NCI-H2196 treated with DMSO at 0.1 percent for 48 hours (cell line): Measurements from ENCODE around the gene GPR39.

Experiments used
- DNase-seq: peaks from one replicate; lab custom pipeline; 2025; ENCODE audit not compliant: unreplicated experiment; lab: John Stamatoyannopoulos, UW

The GPR39 gene

GRCh38 chr2:132636346-132636745 is 219.7 kb downstream of the GPR39 start:
- DNase-seq = no peak

- no peak for DNase-seq
These were observed 221.9 kb downstream of the GPR39 start for GRCh38 chr2:132638313-132639040.

GRCh38 chr2:132640116-132640515 is 223.5 kb downstream of the GPR39 start:
- no peak for DNase-seq

DNA sequence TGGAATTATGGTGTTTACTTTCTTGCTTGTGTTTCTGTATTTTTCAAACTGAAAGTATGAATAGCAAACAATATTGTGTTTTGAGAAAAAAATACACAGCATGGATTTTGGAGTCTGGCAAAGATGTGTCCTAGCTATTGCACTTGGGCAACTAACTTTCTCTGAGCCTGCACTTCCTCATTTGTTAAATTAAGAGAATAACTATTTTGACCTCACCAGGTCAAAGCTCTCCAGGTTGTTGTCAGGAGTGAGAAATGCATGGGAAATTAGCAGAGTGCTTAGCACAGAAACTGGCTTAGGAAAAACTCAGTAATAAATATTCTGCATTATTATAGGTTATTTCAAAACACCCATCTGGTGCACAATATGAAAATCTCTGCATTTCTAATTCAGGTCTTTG is 225.2 kb downstream of the GPR39 start:
- no peak for DNase-seq

- no peak for DNase-seq
These were observed 225.8 kb downstream of the GPR39 start for GRCh38 chr2:132642415-132642814.

GRCh38 chr2:132645176-132645575 is 228.6 kb downstream of the GPR39 start:
- DNase-seq = no peak

DNA sequence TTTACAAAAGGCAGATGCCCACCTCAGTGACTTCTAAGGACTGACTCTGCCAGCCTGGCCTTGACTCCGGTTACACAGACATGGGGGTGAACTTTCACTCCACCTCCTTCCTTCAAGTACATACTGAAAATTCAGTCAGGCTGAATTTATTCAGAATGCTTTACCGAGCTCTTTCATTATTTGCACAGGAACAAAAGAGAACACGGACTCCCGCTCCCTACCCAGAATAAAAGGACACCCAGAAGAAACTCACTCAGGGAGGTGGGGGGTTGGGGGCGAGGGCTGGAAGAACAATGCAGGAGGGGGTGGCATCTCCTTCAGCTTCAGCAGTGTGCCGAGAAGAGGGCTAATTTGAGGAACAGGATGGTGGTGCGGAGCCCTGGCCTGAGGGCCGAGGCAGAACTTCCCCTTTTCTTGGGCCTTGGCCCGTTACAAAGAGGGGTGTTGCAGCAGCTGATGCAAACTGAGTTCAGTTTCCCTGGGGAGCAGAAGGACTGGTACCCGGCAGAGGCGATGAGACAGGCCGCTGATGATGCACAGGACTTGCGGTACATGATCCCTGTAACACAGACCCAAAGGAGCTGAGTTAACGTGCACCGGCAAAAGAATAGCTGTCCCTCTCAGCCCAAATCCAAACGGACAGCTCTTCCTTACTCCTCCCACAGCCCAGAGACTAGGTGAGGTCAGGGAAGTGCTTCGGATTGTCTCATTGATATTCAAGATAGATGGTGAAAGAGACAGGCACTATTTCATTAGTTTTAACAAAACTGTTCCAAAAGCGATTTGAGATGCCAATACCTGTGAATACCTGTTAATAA is 229.3 kb downstream of the GPR39 start:
- DNase-seq = no peak

- no peak for DNase-seq
These were observed 230.0 kb downstream of the GPR39 start for GRCh38 chr2:132646540-132647108.

DNA sequence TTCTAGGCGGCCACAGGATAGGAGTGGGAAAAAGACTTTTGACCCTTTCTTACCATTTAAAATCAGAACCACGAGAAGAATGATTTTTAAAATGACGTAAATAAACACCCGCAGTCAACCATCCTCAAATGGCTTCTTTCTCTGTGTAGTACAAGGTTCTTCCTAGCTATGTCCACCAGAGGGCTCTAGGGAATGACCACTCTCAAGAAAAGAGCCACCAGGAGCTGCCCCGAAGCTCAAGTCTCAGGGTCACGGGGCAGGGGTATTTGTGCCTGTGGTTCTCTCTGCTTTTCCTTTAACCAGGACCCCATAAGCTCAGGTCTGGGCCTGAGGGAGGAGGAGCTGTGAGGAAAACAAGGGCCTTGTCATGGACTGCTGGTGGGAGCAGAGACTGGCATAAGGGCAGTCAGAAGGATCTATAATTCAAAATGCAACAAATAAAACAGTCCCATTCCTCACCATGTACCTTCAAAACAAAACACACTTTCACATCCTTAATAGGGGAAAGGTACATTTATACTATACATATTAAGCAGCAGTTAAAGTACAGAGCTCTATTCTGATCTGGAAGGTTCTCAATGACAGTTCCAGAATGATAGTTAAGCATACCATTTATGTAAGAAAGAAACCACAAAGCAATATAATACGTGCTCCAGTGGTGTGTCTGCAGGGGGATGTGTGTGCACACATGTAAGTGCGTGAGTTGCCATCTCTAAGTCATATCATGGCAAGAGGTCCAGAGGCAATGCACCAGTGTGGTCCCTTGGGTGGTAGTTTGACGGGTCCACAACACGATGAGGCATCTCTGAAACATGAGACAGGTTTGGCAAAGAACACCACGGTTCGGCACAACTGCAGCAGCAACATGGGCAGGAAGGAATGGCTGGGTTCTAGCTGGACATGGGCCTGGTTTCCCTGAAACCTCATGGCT is 234.8 kb downstream of the GPR39 start:
- DNase-seq = no peak

DNA sequence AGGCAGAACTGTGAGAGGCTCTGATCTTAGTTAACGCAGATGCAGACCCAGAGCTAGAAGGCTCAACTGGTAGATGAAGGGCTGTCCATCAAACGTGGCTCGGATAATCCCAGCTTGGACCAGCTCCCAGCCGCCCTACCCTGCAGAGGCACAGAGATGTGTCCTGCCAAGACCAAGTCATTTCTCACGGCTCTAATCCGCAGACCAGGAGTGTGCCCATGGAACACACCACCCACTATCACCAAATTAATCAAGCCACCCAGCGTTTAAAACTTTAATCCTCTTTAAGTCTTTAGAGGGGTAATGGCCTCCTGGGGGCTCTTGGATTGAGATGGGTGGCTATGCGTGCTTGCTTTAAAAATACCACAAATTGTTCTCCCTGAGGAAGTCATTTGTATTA is 235.9 kb downstream of the GPR39 start:
- no peak for DNase-seq

- no peak for DNase-seq
These were observed 237.7 kb downstream of the GPR39 start for GRCh38 chr2:132654335-132654734.

GRCh38 chr2:132654968-132655367 is 238.4 kb downstream of the GPR39 start:
- no peak for DNase-seq

GRCh38 chr2:132656266-132656975 is 239.8 kb downstream of the GPR39 start:
- no peak for DNase-seq

- no peak for DNase-seq
These were observed 242.7 kb downstream of the GPR39 start for GRCh38 chr2:132659331-132659730.

- no peak for DNase-seq
These were observed 246.1 kb downstream of the GPR39 start for GRCh38 chr2:132662732-132663131.

- DNase-seq = no peak
These were observed 247.5 kb downstream of the GPR39 start for GRCh38 chr2:132664096-132664495.

DNA sequence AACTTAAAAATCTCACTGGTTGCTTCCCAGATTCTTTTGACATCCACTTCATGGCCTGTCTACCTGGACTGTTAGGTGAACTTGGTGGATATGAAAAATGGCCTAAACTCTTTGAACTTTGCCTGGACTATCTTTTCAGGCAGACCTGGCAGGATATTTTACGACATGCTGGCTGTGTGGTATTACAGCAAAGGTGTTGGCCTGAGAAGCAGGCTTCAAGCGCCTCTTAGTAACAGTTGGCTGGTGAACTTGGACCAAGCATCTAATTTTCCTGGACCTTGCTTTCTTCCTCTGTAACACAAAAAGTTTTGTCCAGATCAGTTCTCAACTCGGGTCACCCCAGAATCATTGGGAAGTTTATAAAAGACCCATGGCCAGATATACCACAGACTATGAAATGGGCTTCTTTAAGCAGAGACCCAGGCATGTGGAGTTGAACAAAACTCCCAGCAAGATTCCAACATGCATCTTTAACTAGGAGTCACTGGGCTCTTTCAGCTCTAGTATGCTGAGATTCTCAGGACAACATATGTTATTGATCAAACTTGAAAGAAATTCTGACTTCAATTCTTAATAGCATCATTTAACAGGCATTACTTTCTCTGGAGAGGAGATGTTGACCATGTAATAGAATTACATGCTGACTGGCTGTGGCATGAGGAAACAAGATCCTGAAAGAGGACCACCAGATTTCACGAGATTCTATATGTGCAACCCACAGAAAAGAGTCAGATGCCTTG is 249.0 kb downstream of the GPR39 start:
- no peak for DNase-seq

- no peak for DNase-seq
These were observed 251.1 kb downstream of the GPR39 start for GRCh38 chr2:132667706-132668105.

DNA sequence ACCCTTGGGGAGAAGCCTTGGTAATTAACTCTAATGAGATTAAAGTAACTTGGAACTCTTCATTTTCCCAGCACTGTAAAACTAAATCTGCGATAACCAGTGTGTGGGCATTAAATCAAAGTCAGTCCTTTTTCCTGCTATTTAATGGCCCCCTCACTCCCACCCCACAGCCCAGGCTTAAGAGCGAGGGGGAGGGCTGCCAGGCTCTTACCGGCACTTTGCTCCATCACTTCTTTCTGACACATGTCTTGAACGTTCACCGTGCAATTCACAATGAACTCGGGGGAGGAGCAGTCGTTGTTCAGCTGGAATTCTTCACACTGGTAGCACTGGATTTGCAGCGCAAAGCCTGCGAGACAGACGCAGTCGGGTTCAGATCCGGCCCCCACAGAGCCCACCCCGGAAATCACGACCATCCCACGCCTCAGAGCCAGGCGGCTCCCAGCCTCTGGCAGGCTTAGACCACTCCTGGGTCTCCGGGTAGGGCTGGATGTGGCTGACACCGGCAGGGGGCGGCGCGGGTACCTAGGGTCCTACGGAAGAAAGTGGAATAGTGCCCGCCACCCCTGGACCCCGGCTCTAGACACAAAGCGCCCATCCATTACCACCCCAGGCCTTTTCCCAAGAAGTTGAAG is 251.7 kb downstream of the GPR39 start:
- no peak for DNase-seq
